ENCODE results near the gene ST6GALNAC4.

Gene ST6GALNAC4

GRCh38 chr9:127916720-127917581 is at the start of gene ST6GALNAC4:
Gene ST6GALNAC4 (minus strand): TSS chr9:127917041. CDS start chr9:127916419, 622 bp downstream.
- peak; percentile 98 for DNase-seq

- no peak for DNase-seq
Measured at GRCh38 chr9:127965953-127966352, 49.1 kb upstream of the ST6GALNAC4 start.

GRCh38 chr9:127963359-127964064 is 46.7 kb upstream of the ST6GALNAC4 start:
- peak; percentile 67 for DNase-seq

- DNase-seq: no peak
Measured at GRCh38 chr9:127963041-127963358, 46.2 kb upstream of the ST6GALNAC4 start.

GRCh38 chr9:127962278-127962677 is 45.4 kb upstream of the ST6GALNAC4 start:
- no peak for DNase-seq

GRCh38 chr9:127961613-127962155 is 44.8 kb upstream of the ST6GALNAC4 start:
- DNase-seq: no peak

GRCh38 chr9:127961155-127961490 is 44.3 kb upstream of the ST6GALNAC4 start:
- no peak for DNase-seq

GRCh38 chr9:127960410-127961154 is 43.7 kb upstream of the ST6GALNAC4 start:
- no peak for DNase-seq

- DNase-seq: no peak
Measured at GRCh38 chr9:127959841-127960409, 43.1 kb upstream of the ST6GALNAC4 start.

GRCh38 chr9:127959398-127959797 is 42.6 kb upstream of the ST6GALNAC4 start:
- no peak for DNase-seq

GRCh38 chr9:127958728-127959127 is 41.9 kb upstream of the ST6GALNAC4 start:
- no peak for DNase-seq

- DNase-seq: no peak
Measured at GRCh38 chr9:127955294-127956015, 38.6 kb upstream of the ST6GALNAC4 start.

- DNase-seq: no peak
Measured at GRCh38 chr9:127954831-127955293, 38.0 kb upstream of the ST6GALNAC4 start.

- no peak for DNase-seq
Measured at GRCh38 chr9:127953768-127954505, 37.1 kb upstream of the ST6GALNAC4 start.

GRCh38 chr9:127953154-127953553 is 36.3 kb upstream of the ST6GALNAC4 start:
- no peak for DNase-seq

GRCh38 chr9:127950513-127951289 is 33.9 kb upstream of the ST6GALNAC4 start:
- no peak for DNase-seq

- DNase-seq: no peak
Measured at GRCh38 chr9:127949827-127950512, 33.1 kb upstream of the ST6GALNAC4 start.

GRCh38 chr9:127947841-127948710 is 31.2 kb upstream of the ST6GALNAC4 start:
- no peak for DNase-seq

GRCh38 chr9:127946728-127947127 is 29.9 kb upstream of the ST6GALNAC4 start:
- DNase-seq: no peak
